Right atrium auricular region (tissue), 2 donors: ENCODE results near the gene MTFR2. TPM values are rescaled to one million over a fixed set of nuclear protein-coding genes. Genes with fewer than 3 reads are reported as not detected.

Experiments used
- DNase-seq: peaks from one replicate; pipeline ENCODE4 v3.0.0-alpha.2; 2019; ENCODE audit warnings: low spot score
- H3K27ac ChIP-seq, 2 donors: fragments of 200-600 bp; sonication (generic); 1 replicate in 1 of 2; 2 replicates in 1 of 2; pipeline ENCODE4 v1.5.1; 2016 to 2019
- H3K27me3 ChIP-seq, 2 donors: fragments of 200-600 bp; sonication (generic); one replicate each; pipeline versions ENCODE4 v1.5.1 to v1.6.0; 2017 to 2019
- H3K36me3 ChIP-seq: fragments of 200-600 bp; sonication (generic); one replicate; pipeline ENCODE4 v1.5.1; 2016
- H3K4me1 ChIP-seq, 2 donors: fragments of 200-600 bp; sonication (generic); one replicate each; pipeline versions ENCODE4 v1.5.1 to v1.6.0; 2017 to 2019
- H3K4me3 ChIP-seq, 2 donors: fragments of 200-600 bp; sonication (generic); 1 replicate in 1 of 2; 2 replicates in 1 of 2; pipeline ENCODE4 v1.5.1; 2017 to 2019; ENCODE audit warnings: mild to moderate bottlenecking in 1 of 2, moderate library complexity in 1 of 2
- H3K9me3 ChIP-seq, 2 donors: fragments of 200-600 bp; sonication (generic); one replicate each; pipeline ENCODE4 v1.5.1; 2019
- total RNA-seq, 2 donors: library from RNA; depleted of rRNA; stranded (reverse); fragments of >200 nt; gene quantifications; one replicate each; pipeline ENCODE4 v1.1.0, GENCODE V29; 2016
- TF ChIP-seq, protein P1 (sequence below), 2 donors: fragments of 200-600 bp; sonication (generic); IDR thresholded peaks; one replicate each; pipeline ENCODE4 v1.5.1; 2019; ENCODE audit warnings: antibody characterized with exemption in 2 of 2

Gene MTFR2
- total RNA-seq, 2 donors from 2014 or later, result 0.70 TPM; not detected in 1

DNA sequence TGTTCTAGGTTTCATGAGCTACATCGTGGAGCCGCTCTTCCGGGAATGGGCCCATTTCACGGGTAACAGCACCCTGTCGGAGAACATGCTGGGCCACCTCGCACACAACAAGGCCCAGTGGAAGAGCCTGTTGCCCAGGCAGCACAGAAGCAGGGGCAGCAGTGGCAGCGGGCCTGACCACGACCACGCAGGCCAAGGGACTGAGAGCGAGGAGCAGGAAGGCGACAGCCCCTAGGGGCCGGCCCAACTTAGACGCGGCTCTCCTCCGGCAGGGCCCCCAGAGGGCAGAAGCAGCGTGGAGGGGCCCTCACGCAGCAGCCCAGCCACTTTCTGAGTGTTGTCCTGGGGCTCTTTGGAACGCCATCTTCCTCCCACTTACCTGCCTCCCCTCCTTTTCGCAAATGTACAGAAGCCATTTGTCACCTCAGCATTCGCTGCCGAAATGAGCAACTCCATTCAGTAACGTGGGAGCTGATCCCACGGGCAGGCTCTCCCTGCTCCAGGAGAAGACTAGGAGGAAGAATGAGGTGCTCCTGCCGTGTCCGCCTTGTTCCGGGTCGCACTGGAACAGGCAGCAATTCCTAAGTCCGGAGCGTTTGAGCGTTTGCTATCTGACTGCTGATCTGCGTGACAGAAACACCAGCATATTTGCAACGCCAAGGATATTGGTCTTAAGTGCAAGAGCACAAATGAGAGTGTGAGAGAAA is 58.4 kb downstream of the MTFR2 start:
- Histone ChIP-seq H3K27ac (no peak overlapping the region), H3K4me3 (no peak overlapping the region), H3K9me3 (no peaks in the 10 kb centered on the region), H3K4me1 (no peaks in the 10 kb centered on the region), H3K36me3 (peaks cover 28% of the 10 kb centered on the region), H3K27me3 (no peaks in the 10 kb centered on the region)
- DNase-seq, result no peak
- TF ChIP-seq, protein P1, sequence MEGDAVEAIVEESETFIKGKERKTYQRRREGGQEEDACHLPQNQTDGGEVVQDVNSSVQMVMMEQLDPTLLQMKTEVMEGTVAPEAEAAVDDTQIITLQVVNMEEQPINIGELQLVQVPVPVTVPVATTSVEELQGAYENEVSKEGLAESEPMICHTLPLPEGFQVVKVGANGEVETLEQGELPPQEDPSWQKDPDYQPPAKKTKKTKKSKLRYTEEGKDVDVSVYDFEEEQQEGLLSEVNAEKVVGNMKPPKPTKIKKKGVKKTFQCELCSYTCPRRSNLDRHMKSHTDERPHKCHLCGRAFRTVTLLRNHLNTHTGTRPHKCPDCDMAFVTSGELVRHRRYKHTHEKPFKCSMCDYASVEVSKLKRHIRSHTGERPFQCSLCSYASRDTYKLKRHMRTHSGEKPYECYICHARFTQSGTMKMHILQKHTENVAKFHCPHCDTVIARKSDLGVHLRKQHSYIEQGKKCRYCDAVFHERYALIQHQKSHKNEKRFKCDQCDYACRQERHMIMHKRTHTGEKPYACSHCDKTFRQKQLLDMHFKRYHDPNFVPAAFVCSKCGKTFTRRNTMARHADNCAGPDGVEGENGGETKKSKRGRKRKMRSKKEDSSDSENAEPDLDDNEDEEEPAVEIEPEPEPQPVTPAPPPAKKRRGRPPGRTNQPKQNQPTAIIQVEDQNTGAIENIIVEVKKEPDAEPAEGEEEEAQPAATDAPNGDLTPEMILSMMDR (IDR thresholded peaks at IDR 0.05), result no peak

DNA sequence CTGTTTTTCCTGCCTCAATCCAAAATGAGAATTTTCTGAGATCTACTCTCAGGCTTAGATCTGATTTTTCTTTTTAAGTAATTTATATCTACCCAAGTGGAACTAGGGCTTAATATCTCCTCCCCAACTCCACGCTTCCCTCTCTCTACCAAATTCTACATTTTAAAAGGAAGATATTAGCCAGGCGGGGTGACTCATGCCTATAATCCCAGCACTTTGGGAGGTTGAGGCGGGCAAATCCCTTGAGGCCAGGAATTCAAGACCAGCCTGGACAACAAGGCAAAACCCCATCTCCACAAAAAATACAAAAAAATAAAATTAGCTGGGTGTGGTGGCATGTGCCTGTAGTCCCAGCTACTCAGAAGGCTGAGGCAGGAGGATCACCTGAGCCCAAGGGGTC is 61.0 kb downstream of the MTFR2 start:
- Histone ChIP-seq H3K27ac (no peak overlapping the region), H3K4me3 (no peak overlapping the region), H3K4me1 (no peaks in the 10 kb centered on the region), H3K36me3 (peaks cover 28% of the 10 kb centered on the region), H3K9me3 (no peaks in the 10 kb centered on the region), H3K27me3 (no peaks in the 10 kb centered on the region)
- TF ChIP-seq, protein P1 (IDR thresholded peaks at IDR 0.05), result no peak
- DNase-seq, result no peak

DNA sequence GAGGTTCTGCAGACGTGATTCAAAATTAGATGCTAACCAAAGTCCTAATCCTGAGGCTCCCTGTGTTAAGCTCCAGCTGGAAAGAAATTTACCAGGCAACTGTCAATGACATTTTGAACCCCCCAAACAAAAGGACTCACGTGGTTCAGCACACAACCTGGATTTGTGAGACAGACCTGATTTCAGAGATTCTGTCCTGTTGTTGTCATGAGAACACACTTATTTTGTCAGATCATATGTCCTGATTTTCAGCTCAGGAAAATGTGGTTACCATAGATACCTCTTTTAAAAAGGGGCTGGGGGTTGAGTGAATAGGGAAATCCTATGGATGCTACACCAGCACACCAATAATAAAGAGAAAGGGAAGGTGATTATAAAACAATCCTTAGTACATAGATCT is 61.6 kb downstream of the MTFR2 start:
- H3K4me1 ChIP-seq, result no peaks in the 10 kb centered on the region
- H3K4me3 ChIP-seq, result no peak overlapping the region
- no peaks in the 10 kb centered on the region for H3K9me3 ChIP-seq
- TF ChIP-seq, protein P1 (IDR thresholded peaks at IDR 0.05), result no peak
- no peak for DNase-seq
- no peaks in the 10 kb centered on the region for H3K27me3 ChIP-seq
- H3K27ac ChIP-seq, result no peak overlapping the region
- H3K36me3 ChIP-seq, result peaks cover 28% of the 10 kb centered on the region

DNA sequence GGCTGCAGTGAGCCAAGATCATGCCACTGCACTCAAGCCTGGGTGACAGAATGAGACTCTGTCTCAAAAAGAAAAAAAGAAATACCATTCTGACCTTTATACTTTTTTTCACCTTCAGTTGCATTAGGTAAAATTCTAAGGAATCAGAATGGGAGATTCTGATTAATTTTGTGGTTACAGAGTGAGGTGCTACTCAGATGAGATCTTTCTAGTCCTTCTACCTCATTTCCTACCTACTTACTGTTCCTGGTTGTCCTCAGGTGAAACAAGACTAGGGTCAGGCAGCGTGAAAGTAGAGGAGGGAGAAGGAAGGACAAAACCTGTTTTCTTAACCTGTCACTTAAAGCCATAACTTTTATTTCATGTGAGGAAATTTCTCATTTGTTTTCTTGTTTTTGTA is 63.7 kb downstream of the MTFR2 start:
- H3K4me3 ChIP-seq, result no peak overlapping the region
- no peak overlapping the region for H3K27ac ChIP-seq
- H3K9me3 ChIP-seq, result no peaks in the 10 kb centered on the region
- H3K36me3 ChIP-seq, result peaks cover 20% of the 10 kb centered on the region
- peaks cover 0 to 6% of the 10 kb centered on the region in 2 donors for H3K4me1 ChIP-seq
- no peaks in the 10 kb centered on the region for H3K27me3 ChIP-seq
- DNase-seq, result no peak
- TF ChIP-seq, protein P1 (IDR thresholded peaks at IDR 0.05), result no peak

DNA sequence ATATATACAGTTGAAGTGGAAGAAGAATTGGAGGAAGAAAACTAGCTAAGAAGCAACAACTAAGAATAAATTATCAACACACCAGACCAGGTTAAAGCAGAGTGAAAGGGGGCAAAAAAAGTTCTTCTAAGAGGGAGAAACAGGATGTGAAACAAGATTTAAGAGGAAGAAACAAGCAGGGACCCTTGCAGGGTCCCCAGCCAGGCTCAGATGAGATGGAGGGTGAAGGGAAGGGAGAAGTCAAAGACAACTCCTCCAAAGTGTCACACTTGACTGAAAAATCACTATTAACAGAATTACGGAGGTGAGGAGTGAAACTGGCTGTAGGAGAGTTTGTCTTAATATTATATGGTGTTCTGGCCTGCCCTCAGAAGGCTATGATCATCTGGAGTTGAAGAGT is 65.4 kb downstream of the MTFR2 start:
- TF ChIP-seq, protein P1 (IDR thresholded peaks at IDR 0.05), result no peak
- Histone ChIP-seq H3K9me3 (no peaks in the 10 kb centered on the region), H3K4me3 (no peak overlapping the region), H3K4me1 (peaks cover 0 to 18% of the 10 kb centered on the region in 2 donors), H3K36me3 (peaks cover 17% of the 10 kb centered on the region), H3K27ac (no peak overlapping the region), H3K27me3 (no peaks in the 10 kb centered on the region)
- DNase-seq, result no peak

DNA sequence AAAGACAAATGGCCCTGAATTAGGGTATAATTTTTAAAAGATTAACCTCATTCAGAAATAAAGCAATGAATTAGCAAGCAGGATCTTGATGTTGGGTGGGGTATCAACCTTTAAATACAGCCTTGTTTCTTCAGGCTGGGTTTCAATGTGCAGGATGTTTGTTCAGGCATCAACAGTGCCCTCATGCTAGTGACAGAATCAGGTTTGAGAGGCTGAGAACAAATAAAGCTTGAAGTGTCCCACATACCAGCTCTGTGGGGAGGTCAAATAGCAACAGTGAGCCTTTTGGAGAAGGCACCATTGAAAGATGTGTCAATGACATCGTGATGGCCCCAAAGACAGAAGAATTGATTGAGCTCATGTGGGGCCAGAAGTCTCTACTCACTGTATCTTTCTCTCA is 68.2 kb downstream of the MTFR2 start:
- DNase-seq, result no peak
- H3K4me1 ChIP-seq, result peaks cover 0 to 18% of the 10 kb centered on the region in 2 donors
- no peaks in the 10 kb centered on the region for H3K9me3 ChIP-seq
- H3K4me3 ChIP-seq, result no peak overlapping the region
- H3K27me3 ChIP-seq, result no peaks in the 10 kb centered on the region
- no peaks in the 10 kb centered on the region for H3K36me3 ChIP-seq
- TF ChIP-seq, protein P1 (IDR thresholded peaks at IDR 0.05), result no peak
- H3K27ac ChIP-seq, result peak overlapping the region in 1 of 2 donors; percentile 22
